HCT116 (cell line): ENCODE measurements around the gene AGMAT.

Experiments
- EZH2 ChIP-seq: fragments of 200-600 bp; sonication (generic); IDR thresholded peaks from 2 replicates; pipeline ENCODE4 v1.6.1; 2017; ENCODE audit warnings: antibody characterized with exemption, mixed run types
- TF ChIP-seq, protein P1 (sequence below), 3 experiments: fragments of 200-600 bp in 1 of 3; sonication (generic) in 1 of 3; IDR thresholded peaks in 2 of 3; conservative IDR thresholded peaks in 1 of 3; 2 replicates each; pipeline ENCODE4 v1.5.1; 2012 to 2017; ENCODE audit warnings: low read depth in 2 of 3, low read length in 2 of 3, antibody characterized with exemption in 1 of 3, borderline replicate concordance in 1 of 3, control low read depth in 1 of 3, mild to moderate bottlenecking in 1 of 3, mixed read lengths in 1 of 3, mixed run types in 1 of 3, moderate library complexity in 1 of 3; ENCODE audit not compliant: insufficient read depth in 1 of 3

DNA sequence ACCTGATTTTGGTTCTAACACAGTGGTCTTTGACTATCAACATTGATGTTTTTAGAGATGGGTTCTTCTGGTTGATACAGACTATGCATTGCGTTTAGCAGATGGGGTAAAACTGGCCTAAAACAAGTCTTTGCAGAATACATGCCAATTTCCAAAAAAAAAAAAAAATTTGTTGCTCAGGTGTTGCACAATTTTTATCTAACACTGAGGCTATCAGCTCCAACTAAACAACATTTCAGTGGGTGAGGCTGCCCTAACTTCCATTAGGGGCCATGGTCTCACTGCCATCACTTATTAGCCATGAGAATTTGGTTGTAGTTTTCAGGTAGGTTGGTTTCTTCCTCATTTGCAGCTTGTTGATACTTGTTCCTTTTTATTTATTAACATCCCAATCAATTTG, 14.0 kb downstream of the AGMAT start:
- TF ChIP-seq, protein P1, sequence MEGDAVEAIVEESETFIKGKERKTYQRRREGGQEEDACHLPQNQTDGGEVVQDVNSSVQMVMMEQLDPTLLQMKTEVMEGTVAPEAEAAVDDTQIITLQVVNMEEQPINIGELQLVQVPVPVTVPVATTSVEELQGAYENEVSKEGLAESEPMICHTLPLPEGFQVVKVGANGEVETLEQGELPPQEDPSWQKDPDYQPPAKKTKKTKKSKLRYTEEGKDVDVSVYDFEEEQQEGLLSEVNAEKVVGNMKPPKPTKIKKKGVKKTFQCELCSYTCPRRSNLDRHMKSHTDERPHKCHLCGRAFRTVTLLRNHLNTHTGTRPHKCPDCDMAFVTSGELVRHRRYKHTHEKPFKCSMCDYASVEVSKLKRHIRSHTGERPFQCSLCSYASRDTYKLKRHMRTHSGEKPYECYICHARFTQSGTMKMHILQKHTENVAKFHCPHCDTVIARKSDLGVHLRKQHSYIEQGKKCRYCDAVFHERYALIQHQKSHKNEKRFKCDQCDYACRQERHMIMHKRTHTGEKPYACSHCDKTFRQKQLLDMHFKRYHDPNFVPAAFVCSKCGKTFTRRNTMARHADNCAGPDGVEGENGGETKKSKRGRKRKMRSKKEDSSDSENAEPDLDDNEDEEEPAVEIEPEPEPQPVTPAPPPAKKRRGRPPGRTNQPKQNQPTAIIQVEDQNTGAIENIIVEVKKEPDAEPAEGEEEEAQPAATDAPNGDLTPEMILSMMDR (IDR thresholded peaks at IDR 0.05 in 2 of 3, conservative IDR thresholded peaks at IDR 0.05 in 1 of 3; ENCODE audit: borderline replicate concordance in 1 of 3, insufficient read depth in 1 of 3, low read depth in 2 of 3, low read length in 2 of 3): no peak
- TF ChIP-seq EZH2: no peak
